HepG2 (cell line): ENCODE results near the gene IFI30. TPM values are rescaled to one million over a fixed set of nuclear protein-coding genes. Genes with fewer than 3 reads are reported as not detected.
A peak's percentile ranks its signal among the peaks of the same experiment; 100 is the strongest.

Experiments
- ARNT ChIP-seq: fragments of 450-650 bp; IDR thresholded peaks from 2 replicates; pipeline ENCODE4 v1.6.1; 2017
- GABPB1 ChIP-seq: IDR thresholded peaks from 2 replicates; pipeline ENCODE4 v1.6.1; 2016; ENCODE audit warnings: mild to moderate bottlenecking, missing genetic modification reagents, moderate library complexity, missing compliant biosample characterization
- GATAD2A ChIP-seq: IDR thresholded peaks from 2 replicates; pipeline ENCODE4 v1.6.1; 2016
- GPN1 ChIP-seq: sonication (generic); formaldehyde crosslinking; IDR thresholded peaks from 2 replicates; pipeline ENCODE4 v1.5.1; 2020; ENCODE audit warnings: missing genetic modification reagents, borderline replicate concordance
- HBP1 ChIP-seq: IDR thresholded peaks from 2 replicates; pipeline ENCODE4 v1.6.1; 2016; ENCODE audit warnings: low read depth, control low read depth
- KDM6A ChIP-seq: IDR thresholded peaks from 2 replicates; pipeline ENCODE4 v1.6.1; 2016; ENCODE audit warnings: low read depth
- LBX2 ChIP-seq: sonication (generic); formaldehyde crosslinking; IDR thresholded peaks from 2 replicates; pipeline ENCODE4 v1.5.0; 2020; ENCODE audit warnings: missing genetic modification reagents, mild to moderate bottlenecking, borderline replicate concordance
- MED1 ChIP-seq: sonication (generic); formaldehyde crosslinking; IDR thresholded peaks from 2 replicates; pipeline ENCODE4 v1.4.0; 2020; ENCODE audit warnings: missing genetic modification reagents
- PAXIP1 ChIP-seq: sonication (generic); formaldehyde crosslinking; conservative IDR thresholded peaks from 2 replicates; pipeline ENCODE4 v1.4.0; 2020; ENCODE audit warnings: mild to moderate bottlenecking, missing genetic modification reagents, moderate library complexity
- RCOR2 ChIP-seq: IDR thresholded peaks from 2 replicates; pipeline ENCODE4 v1.6.1; 2016; ENCODE audit warnings: missing biosample characterization, missing genetic modification reagents
- RXRB ChIP-seq: IDR thresholded peaks from 2 replicates; pipeline ENCODE4 v1.6.1; 2016; ENCODE audit warnings: borderline replicate concordance, missing genetic modification reagents, missing compliant biosample characterization
- TFE3 ChIP-seq: IDR thresholded peaks from 2 replicates; pipeline ENCODE4 v1.6.1; 2016
- UBTF ChIP-seq: sonication (generic); formaldehyde crosslinking; IDR thresholded peaks from 2 replicates; pipeline ENCODE4 v1.4.0; 2020; ENCODE audit warnings: mild to moderate bottlenecking, missing genetic modification reagents
- ZBTB43 ChIP-seq: sonication (generic); formaldehyde crosslinking; conservative IDR thresholded peaks from 2 replicates; pipeline ENCODE4 v1.4.0; 2020; ENCODE audit warnings: missing genetic modification reagents
- ZNF121 ChIP-seq: sonication (generic); formaldehyde crosslinking; IDR thresholded peaks from 2 replicates; pipeline ENCODE4 v1.5.0; 2020; ENCODE audit warnings: mild to moderate bottlenecking, missing genetic modification reagents
- ZNF558 ChIP-seq: sonication (generic); formaldehyde crosslinking; IDR thresholded peaks from 2 replicates; pipeline ENCODE4 v1.9.0; 2022; ENCODE audit warnings: mild to moderate bottlenecking, missing genetic modification reagents, borderline replicate concordance
- ZNF563 ChIP-seq: sonication (generic); formaldehyde crosslinking; IDR thresholded peaks from 2 replicates; pipeline ENCODE4 v1.8.0; 2022; ENCODE audit warnings: mild to moderate bottlenecking, moderate library complexity, missing genetic modification reagents
- ZNF777 ChIP-seq: sonication (generic); formaldehyde crosslinking; IDR thresholded peaks from 2 replicates; pipeline ENCODE4 v1.4.0; 2020; ENCODE audit warnings: missing genetic modification reagents
- ZNF878 ChIP-seq: sonication (generic); formaldehyde crosslinking; IDR thresholded peaks from 2 replicates; pipeline ENCODE4 v1.8.1; 2023; ENCODE audit warnings: mild to moderate bottlenecking, missing genetic modification reagents, moderate library complexity
- polyA plus RNA-seq, 8 experiments: library from polyadenylated mRNA; depleted of rRNA in 3 of 8; stranded (reverse) in 7 of 8; unstranded in 1 of 8; fragments of >200 nt; fragmentation: Illumina TruSeq in 4 of 8; extraction: Trizol in 4 of 8; gene quantifications; 2 replicates each; pipeline versions ENCODE4 v1.2.1 to v1.2.3, GENCODE V29; 2011 to 2016; ENCODE audit warnings: low read depth in 4 of 8, missing spikeins in 1 of 8, mixed read lengths in 1 of 8; ENCODE audit not compliant: insufficient read depth in 1 of 8
- total RNA-seq, 5 experiments: library from RNA; depleted of rRNA; stranded (reverse); fragments of >200 nt; fragmentation: Illumina TruSeq; extraction: Trizol; gene quantifications; 2 replicates each; pipeline ENCODE4 v1.2.3, GENCODE V29; 2016; ENCODE audit warnings: low read depth in 1 of 5

The IFI30 gene
- total and polyA plus RNA-seq, 2 of the 13 experiments (the other 11 are each of a cell fraction or from before 2014, with no cell fraction given): 25.0 to 79.4 TPM

- TF ChIP-seq PAXIP1 (peak; percentile 98), MED1 (CRISPR knock-in tag) (peak; percentile 86), ZNF563 (CRISPR knock-in tag) (peak; percentile 62; the same call in 1 of the 2 replicates), HBP1 (CRISPR knock-in tag) (no peak), UBTF (CRISPR knock-in tag) (peak; percentile 58; the same call in 1 of the 2 replicates), ZNF777 (CRISPR knock-in tag) (peak; percentile 26; the same call in 1 of the 2 replicates), LBX2 (CRISPR knock-in tag) (no peak), KDM6A (CRISPR knock-in tag) (peak; percentile 90), GABPB1 (CRISPR knock-in tag) (peak; percentile 31), ZBTB43 (CRISPR knock-in tag) (0 out of 2 replicates have a peak, but pooled peaks have one; percentile 34), ARNT (no peak), RCOR2 (CRISPR knock-in tag) (0 out of 2 replicates have a peak, but pooled peaks have one; percentile 46), TFE3 (CRISPR knock-in tag) (peak; percentile 98), ZNF121 (CRISPR knock-in tag) (peak; percentile 74), ZNF878 (peak; percentile 92; the same call in 1 of the 2 replicates), RXRB (peak; percentile 76), ZNF558 (no peak), GPN1 (CRISPR knock-in tag) (no peak), GATAD2A (peak; percentile 80)
Observed at GRCh38 chr19:18135712-18136584, 37.7 kb upstream of the IFI30 start (continued).
